ENCODE measurements around the gene EHF.
A peak's percentile ranks its signal among the peaks of the same experiment; 100 is the strongest.

The EHF gene

DNA sequence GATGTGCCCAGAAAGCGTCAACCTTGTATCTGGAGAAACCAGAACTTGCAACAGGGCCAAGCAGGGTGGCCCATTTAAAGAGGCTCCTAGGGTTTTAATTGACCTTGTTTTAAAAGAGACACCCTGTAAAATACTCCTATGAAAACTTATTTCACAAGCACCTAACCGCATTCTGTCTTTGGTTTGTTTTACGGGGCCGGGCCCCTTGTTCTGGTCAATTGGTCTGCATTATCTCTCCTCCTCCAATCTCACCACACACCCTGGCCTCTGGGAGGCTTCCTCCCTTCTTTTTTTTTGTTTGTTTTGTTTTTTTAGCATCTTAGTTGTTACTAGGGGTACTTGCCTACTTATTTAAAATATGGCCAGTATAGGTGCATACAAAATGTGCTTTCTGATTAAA is 4.7 kb downstream of the EHF start:
- TF ChIP-seq CTCF (conservative IDR thresholded peaks at IDR 0.05) = no peak
- H3K27ac ChIP-seq = peak overlapping the region; percentile 100

DNA sequence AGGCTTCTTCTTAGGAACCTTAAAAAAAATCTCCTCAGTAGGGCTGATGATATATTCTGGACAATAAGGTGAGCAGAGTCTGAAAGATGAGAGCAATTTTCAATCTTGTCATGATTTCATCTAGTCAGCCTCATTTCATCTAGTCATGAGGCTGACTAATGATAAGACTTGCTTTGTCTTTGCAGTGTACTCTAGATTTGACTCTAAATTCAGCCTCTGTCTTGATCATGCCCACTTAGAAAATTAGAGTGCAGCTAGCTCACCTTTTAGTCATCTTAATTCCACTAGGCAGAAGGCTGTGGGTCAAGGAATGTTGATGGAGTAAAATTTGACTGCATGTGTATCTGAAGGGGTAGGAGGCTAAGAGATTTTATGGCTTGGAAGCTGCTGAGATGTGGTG is 5.5 kb downstream of the EHF start:
- peak overlapping the region; percentile 100 for H3K27ac ChIP-seq
- no peak for TF ChIP-seq CTCF (conservative IDR thresholded peaks at IDR 0.05)

- no peak for TF ChIP-seq CTCF (conservative IDR thresholded peaks at IDR 0.05)
These were observed 6.3 kb downstream of the EHF start for GRCh38 chr11:34627197-34627596.

DNA sequence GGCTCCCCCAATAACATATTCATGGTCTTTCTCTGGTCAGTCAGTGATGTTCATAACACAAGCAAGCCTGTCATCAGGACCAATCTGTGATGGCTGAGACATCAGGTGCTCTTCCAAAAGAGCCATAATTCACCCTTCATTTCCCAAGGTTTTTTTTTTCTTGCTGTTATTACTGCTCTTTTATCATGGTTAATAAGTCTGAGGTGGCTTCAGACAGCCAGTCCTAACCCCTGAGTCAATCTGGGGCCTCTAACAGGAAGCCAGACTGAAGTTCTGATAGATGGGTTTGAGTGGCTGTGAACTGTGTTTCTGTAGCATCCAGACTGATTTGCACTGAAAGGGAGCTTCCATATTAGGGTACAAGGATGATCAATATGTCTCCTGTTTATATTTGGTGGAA is 8.8 kb downstream of the EHF start:
- peak overlapping the region; percentile 100 for H3K27ac ChIP-seq
- no peak for TF ChIP-seq CTCF (conservative IDR thresholded peaks at IDR 0.05)

More at GRCh38 chr11:34627197-34627596, 6.3 kb downstream of the EHF start:
- peak overlapping the region; percentile 100 for H3K27ac ChIP-seq

GRCh38 chr11:34630544-34630943 is 9.7 kb downstream of the EHF start:
- TF ChIP-seq CTCF (conservative IDR thresholded peaks at IDR 0.05) = no peak
- peak overlapping the region; percentile 100 for H3K27ac ChIP-seq

- no peak for TF ChIP-seq CTCF (conservative IDR thresholded peaks at IDR 0.05)
- H3K27ac ChIP-seq = peak overlapping the region; percentile 100
These were observed 10.4 kb downstream of the EHF start for GRCh38 chr11:34631297-34631696.

DNA sequence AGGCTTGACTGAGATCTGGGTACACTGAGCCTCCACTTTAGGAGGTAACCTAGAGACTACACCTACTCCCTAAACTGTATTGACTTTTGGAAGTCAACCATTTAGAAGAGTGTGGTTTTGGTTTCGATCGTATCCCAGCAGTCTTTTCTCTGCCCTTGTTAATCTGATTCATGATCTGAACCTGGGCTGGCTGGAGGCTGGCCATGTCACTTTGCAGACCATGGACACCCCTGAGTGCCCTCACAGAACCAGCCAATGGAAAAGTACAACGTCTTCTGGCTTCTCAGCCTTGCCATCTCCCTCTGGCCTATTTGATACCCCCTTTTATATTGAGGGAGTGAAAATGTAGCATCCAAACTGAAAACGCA is 10.8 kb downstream of the EHF start:
- TF ChIP-seq CTCF (conservative IDR thresholded peaks at IDR 0.05) = no peak

More for the DNA sequence above, 10.8 kb downstream of the EHF start:
- H3K27ac ChIP-seq = peak overlapping the region; percentile 100
